ENCODE measurements around the gene FAM107A.

- TF ChIP-seq CTCF (IDR thresholded peaks at IDR 0.05) (no peak), POLR2A (IDR thresholded peaks at IDR 0.05) (no peak)
Observed at GRCh38 chr3:58521336-58521670, 55.9 kb downstream of the FAM107A start.

All from thyroid gland (tissue), 4 donors.